ACC112 (cell line): ENCODE measurements around the gene REL.

Experiments used
- H2AFZ ChIP-seq: fragments of 200-600 bp; sonication (generic); one replicate; pipeline ENCODE4 v1.6.0; 2017; ENCODE audit warnings: antibody characterized with exemption, low read length; ENCODE audit not compliant: unreplicated experiment
- H3K27ac ChIP-seq: fragments of 200-600 bp; sonication (generic); 2 replicates; pipeline ENCODE4 v1.5.1; 2014; ENCODE audit warnings: low read depth, mild to moderate bottlenecking, antibody characterized with exemption, low read length, moderate library complexity
- H3K27me3 ChIP-seq: fragments of 200-600 bp; sonication (generic); 2 replicates; pipeline ENCODE4 v1.6.1; 2014; ENCODE audit warnings: mild to moderate bottlenecking, antibody characterized with exemption, low read length, moderate library complexity, mixed read lengths; ENCODE audit not compliant: insufficient read depth
- H3K36me3 ChIP-seq: fragments of 200-600 bp; sonication (generic); 2 replicates; pipeline ENCODE4 v1.6.1; 2016; ENCODE audit warnings: mild to moderate bottlenecking, antibody characterized with exemption, low read length, moderate library complexity, mixed read lengths; ENCODE audit not compliant: insufficient read depth
- H3K4me1 ChIP-seq: fragments of 200-600 bp; sonication (generic); one replicate; pipeline ENCODE4 v1.6.1; 2016; ENCODE audit warnings: low read length, mixed read lengths; ENCODE audit not compliant: insufficient read depth, unreplicated experiment, control insufficient read depth
- H3K4me3 ChIP-seq: fragments of 200-600 bp; sonication (generic); 2 replicates; pipeline ENCODE4 v1.5.1; 2014; ENCODE audit warnings: mild to moderate bottlenecking, low read depth, low read length
- H3K79me2 ChIP-seq: fragments of 200-600 bp; sonication (generic); one replicate; pipeline ENCODE4 v1.6.0; 2016; ENCODE audit warnings: low read length; ENCODE audit not compliant: control insufficient read depth, unreplicated experiment, insufficient read depth

REL gene

DNA sequence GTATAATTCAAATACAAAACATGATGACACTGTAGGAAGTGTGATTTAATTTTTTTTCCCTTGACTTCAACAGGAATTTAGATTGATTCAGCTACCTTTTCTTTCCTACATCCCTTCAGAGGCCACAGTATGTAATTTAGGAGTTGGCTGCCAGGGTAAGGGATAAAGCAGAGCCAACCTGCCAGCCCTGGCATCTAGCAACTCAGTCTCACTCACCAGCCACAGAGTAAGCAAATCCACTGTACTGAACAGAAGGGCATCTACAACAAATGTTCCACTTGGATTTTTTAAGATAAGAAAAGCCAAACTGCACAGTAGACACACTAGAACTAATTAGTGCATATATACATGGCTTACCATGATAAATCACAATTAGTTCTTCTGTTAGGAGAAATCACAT lies 81.8 kb downstream of the REL start:
- H3K27me3 ChIP-seq = no peaks in the 10 kb centered on the region
- no peak overlapping the region for H2AFZ ChIP-seq
- H3K79me2 ChIP-seq = no peaks in the 10 kb centered on the region
- H3K27ac ChIP-seq = no peak overlapping the region
- H3K36me3 ChIP-seq = no peaks in the 10 kb centered on the region
- H3K4me3 ChIP-seq = no peak overlapping the region
- H3K4me1 ChIP-seq = peaks cover 21% of the 10 kb centered on the region

DNA sequence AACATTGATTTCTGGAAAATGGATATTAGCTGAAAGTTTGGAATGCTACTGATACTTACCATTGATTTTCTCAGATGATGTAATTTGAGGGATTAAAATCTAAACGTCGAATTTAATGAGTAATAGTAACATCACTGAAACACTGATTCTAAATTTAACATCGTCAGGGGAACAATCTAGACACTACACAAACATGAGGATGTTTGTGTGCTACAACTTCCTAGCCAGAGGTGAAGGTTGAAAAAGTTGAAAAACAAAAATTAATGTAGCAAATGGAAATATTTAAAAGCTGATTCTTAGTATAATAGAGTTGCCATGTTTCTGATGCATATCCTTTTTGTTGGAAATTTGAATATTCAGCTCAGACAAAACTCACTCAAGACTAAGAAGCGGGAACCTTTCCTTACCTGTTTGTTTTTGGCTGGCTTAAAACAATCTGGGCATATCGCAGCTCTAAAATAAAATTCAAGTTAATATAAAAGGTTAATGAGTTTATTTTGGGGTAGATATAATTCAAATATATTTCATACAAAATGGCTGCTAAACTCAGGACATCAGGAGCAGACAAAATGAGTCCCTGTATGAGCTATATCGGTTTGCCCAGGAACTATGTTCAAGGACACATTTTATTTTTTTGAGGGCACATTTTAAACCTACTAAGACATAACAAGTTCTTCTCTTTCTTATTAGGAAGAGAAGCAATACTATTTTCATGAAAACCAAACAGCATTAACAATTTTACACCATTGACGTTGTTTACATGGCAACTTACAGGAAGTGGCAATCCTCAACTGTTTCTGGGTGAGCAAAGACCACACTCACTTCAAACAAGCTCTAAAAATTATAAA lies 83.5 kb downstream of the REL start:
- Histone ChIP-seq H2AFZ (no peak overlapping the region), H3K27me3 (no peaks in the 10 kb centered on the region), H3K36me3 (no peaks in the 10 kb centered on the region), H3K27ac (no peak overlapping the region), H3K4me1 (peaks cover 11% of the 10 kb centered on the region), H3K4me3 (no peak overlapping the region), H3K79me2 (no peaks in the 10 kb centered on the region)

DNA sequence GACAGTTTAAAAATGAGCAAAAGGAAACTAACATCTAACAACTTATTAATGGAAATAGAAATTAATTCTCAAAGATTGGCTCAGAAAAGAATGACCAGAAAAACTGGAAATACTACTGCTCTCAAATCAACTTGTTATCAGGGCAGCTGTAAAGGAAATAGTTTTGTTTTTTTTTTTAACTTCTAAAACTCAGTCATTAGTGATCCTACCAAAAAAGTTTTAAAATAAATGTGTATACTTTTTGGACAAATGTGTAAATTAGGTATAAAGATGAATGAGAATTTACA lies 84.1 kb downstream of the REL start:
- Histone ChIP-seq H3K27ac (no peak overlapping the region), H2AFZ (no peak overlapping the region), H3K27me3 (no peaks in the 10 kb centered on the region), H3K79me2 (no peaks in the 10 kb centered on the region), H3K4me3 (no peak overlapping the region), H3K4me1 (peaks cover 11% of the 10 kb centered on the region), H3K36me3 (no peaks in the 10 kb centered on the region)

GRCh38 chr2:60966507-60967405 lies 85.4 kb downstream of the REL start:
- H3K4me3 ChIP-seq = no peak overlapping the region
- no peaks in the 10 kb centered on the region for H3K79me2 ChIP-seq
- no peaks in the 10 kb centered on the region for H3K36me3 ChIP-seq
- H3K27me3 ChIP-seq = no peaks in the 10 kb centered on the region
- H3K4me1 ChIP-seq = peaks cover under 1% of the 10 kb centered on the region
- no peak overlapping the region for H2AFZ ChIP-seq
- no peak overlapping the region for H3K27ac ChIP-seq

DNA sequence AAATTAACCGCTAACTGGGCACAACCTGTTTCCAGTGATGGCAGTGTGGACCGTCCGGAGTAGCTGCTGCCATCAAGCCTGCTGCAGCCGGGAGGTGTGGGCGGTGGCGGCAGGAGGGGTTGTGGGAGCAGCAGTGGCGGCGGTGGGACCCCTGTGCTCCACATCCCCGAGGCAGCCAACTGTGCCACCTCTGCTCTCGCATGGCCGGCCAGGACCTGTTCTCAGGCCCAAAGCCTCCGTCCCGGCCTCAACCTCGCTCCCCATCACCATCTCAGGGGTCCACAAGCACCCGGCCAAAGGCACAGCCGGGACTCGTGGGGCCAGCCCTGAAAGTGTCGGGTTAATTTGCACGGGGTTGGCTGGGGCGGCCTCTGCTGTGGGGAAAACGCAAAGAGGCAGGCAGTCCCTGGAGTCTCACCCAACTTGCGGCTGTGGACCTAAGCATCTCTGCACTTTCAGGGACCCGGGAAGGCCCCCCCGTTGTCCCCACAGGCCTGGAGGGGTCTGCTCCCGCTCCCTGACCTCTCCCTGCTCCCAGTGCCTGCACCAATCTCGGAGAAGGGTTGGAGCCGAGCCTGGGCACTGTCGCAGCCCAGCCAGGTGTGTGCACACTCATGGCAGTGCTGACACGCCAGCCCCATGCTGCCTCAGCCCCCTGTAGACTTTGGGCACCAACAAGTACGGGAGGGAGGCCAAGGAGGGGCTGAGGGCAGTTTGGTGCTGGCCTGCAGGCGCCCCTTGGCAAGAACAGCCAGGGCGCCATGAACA lies 91.7 kb downstream of the REL start:
- H3K27me3 ChIP-seq = no peaks in the 10 kb centered on the region
- H2AFZ ChIP-seq = no peak overlapping the region
- no peaks in the 10 kb centered on the region for H3K36me3 ChIP-seq
- no peak overlapping the region for H3K27ac ChIP-seq
- H3K4me3 ChIP-seq = no peak overlapping the region
- no peaks in the 10 kb centered on the region for H3K4me1 ChIP-seq
- H3K79me2 ChIP-seq = no peaks in the 10 kb centered on the region

- no peak overlapping the region for H3K27ac ChIP-seq
- H3K36me3 ChIP-seq = no peaks in the 10 kb centered on the region
- no peaks in the 10 kb centered on the region for H3K27me3 ChIP-seq
- no peaks in the 10 kb centered on the region for H3K4me1 ChIP-seq
- no peak overlapping the region for H2AFZ ChIP-seq
- no peaks in the 10 kb centered on the region for H3K79me2 ChIP-seq
- H3K4me3 ChIP-seq = no peak overlapping the region
These were observed 92.3 kb downstream of the REL start for GRCh38 chr2:60973705-60974104.

- Histone ChIP-seq H2AFZ (no peak overlapping the region), H3K27me3 (no peaks in the 10 kb centered on the region), H3K36me3 (no peaks in the 10 kb centered on the region), H3K4me1 (no peaks in the 10 kb centered on the region), H3K27ac (no peak overlapping the region), H3K4me3 (no peak overlapping the region), H3K79me2 (no peaks in the 10 kb centered on the region)
These were observed 93.3 kb downstream of the REL start for GRCh38 chr2:60974652-60975051.
